CD4-positive, alpha-beta T cell treated with Interferon alpha-2 for 1 hour (primary cell): Measurements from ENCODE around the gene SLC10A3.

Experiments used
- DNase-seq, 2 donors: peaks; one replicate each; pipeline ENCODE4 v3.0.0-alpha.2; 2020 to 2022

The SLC10A3 gene

DNA sequence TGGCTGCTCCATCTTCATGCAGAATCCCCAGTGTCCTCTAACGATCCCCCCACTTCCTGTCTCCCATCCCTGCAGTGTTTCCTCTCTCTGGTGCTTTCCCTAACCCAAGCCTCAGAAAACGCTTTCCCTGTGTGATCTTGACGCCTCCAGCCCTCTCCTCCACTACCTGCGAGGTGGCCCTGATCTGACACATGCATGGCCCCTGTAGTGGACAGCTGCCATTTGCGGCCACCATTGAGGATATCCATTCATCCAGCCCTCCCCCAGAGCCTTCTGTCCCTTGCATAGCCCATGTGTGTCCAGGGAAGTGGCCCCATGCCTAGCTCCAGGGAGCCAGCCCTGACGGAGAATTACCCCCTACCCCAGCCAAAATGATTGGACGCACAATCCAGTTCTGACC, 7.1 kb downstream of the SLC10A3 start:
- DNase-seq, result no peak

DNA sequence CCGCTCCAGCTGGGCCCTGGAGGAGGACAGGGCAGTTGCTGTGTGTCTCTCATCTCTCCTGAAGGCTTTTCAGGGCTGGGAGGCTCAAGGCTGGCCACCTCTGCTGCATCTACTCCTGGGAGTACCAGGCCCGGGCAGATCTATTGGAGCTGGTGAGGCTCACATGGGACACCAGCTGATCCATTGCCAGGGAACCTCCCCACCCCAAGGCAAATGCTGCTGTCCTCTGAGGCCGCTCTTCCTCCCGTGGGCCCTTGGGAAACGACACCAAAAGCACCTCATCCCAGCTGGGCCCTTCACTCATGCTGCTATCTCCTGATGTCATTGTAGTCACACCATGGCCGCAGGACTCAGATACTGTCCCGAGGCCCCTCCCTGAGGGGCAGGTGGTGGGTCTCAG, 7.6 kb downstream of the SLC10A3 start:
- DNase-seq, result no peak

DNA sequence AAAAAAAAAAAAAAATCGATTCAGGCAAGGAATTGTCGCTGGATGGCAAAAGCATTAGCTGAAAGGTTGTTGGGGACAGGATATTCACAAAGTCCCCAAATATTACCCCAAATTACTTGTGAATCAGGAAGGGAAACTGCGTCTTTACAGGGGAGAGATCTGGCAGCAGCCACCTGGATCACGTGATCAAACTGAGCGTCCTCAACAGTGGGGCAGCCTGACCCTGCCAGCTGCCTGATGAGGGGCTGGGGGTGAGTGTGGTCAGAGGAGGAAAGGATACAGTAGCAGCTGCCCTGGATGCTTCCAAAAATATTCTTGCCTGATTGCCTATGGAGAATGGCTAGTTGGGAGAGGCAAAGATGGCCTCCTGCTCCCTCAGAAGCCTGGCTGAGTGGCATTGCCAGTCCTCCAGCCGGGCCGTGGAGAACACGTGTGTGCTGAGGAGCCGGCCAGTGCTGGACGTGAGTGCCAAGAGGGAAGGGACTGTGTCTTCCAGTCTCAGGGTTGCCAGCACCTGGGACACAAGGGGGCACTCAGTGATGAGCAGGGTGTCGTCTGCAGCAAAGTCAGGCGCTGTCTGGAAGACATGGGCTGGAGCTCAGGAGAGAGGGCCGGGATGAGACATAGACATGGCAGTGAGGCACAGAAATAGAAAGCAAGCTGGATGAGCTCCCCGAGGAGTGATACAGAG, 8.4 kb downstream of the SLC10A3 start:
- no peak for DNase-seq

DNA sequence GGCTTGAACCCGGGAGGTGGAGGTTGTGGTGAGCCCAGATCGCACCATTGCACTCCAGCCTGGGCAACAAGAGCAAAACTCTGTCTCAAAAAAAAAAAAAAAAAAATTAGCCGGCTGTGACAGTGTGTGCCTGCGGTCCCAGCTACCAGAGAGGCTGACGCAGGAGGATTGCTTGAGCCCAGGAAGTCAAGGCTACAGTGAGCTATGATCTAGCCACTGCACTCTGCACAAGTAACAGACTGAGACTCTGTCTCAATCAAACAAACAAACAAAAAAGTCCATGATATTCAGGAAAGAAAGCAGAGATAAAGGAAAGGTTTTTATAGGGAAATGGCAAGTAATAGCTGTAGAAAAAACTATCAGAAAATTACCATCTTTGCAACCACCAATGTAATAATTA, 9.2 kb downstream of the SLC10A3 start:
- DNase-seq, result no peak

DNA sequence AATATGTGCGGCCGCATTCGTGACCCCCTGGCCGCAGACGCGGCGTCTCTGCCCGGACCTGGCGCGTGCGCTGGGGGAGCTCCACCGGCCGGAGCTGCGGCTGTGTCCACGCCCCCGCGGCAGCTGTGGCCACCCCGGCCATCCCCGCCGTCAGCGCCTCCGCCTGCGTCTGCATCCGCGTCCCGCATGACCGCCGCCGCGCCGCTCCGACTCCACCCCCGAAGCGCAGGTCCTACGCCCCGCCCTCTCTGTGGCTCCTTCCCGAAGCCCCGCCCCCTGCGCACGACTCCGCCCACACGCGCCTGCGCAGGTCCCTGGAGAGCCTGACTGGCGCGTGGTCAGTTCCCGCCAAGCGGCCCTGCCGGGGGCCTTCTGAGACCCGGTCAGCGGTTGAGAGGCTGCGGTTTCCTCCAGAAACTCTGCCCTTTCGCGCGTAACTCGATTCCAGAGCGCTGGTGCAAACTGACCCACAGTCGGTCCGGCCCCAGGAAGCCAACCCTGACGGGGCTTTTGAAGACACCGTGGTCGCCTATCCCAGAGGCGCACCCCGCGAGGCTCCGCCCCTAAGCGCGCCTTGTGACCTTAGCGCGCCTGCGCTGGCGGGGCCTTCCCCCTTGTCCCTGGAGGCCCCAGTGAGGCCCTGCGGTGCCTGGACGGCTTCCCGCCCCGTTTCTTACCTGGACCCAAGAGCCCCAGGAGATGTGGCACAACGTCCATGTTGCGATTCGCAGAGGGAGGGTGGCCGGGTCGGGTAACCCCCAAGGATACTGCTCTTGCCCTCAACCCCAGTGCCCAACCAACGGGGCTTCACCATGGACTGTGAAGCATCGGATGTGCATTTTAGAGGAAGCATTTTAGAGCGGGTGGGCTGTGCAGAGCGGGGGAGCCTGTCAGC, 11.5 kb downstream of the SLC10A3 start, which contains the start of gene LAGE3:
Gene LAGE3, minus strand, starts transcription at position 554 of the 895 bp plus-strand sequence. Its CDS starts 366 bp downstream, at position 188.
- peak; percentile 91 to 94 for DNase-seq

DNA sequence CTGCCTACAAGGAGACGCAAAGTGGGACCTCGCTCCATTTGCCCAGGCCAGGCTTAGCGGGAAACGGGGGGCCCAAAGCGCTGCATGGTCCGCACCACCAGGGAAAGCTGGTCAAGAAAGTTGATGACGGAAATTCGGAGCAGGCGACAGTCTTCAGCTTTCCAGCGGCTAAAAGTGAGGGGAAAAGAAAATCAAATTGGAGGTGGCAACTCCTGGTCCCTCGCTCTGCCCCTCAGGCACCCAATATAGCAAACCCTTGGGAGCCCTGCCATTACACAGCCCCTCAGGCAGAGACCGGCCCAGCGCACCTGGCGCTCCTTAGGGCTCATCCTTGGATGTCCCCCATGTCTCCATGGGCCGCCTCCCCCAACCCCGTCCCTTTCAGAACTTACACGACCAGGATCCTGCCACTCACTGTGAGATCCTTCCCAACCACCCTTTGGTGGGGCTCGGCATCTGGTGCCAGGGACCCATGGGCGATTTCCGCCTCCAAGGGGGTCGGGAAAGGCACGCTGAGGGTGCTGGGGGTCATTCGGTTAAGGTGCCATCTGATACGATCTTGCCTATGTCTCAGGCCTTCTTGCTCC, 12.4 kb downstream of the SLC10A3 start:
- DNase-seq, result no peak

DNA sequence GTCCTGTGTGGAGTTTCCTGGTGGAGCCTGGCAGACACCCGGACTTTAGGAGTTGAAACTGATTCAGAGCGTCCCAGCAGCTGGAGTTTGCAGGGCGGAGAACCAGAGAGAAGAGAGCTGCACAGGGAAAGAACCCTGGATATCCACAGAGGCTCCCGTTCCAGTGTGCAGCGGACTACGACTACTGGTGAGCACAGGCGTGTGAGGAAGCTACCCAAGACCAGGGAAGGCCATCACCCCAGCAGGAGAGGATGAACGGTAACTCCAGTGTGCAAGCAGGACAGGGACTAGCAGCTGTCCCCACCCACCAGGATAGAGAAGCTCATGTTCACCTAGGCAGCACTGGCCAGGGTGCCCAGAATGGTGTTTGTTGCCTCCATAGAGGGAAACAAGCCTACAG, 13.6 kb downstream of the SLC10A3 start:
- no peak for DNase-seq

DNA sequence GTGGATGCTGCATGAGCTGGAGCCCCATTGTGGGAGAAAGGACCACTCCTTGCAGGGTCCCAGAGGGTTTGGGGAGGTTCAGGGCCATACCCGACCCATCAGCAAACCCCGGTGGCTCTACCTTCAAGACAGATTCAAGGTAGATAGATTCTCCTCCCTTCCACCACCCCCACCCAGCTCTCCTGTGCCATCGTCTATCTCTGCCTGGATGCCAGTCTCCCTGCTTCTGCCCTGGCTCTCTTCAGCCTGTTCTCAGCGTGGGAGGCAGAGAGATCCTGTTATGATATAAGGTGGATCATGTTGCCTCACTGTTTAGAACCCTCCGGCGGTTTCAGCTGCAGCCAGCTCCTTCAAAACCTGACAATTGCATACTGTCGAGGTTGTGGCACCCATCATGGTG, 16.7 kb downstream of the SLC10A3 start:
- DNase-seq, result no peak

DNA sequence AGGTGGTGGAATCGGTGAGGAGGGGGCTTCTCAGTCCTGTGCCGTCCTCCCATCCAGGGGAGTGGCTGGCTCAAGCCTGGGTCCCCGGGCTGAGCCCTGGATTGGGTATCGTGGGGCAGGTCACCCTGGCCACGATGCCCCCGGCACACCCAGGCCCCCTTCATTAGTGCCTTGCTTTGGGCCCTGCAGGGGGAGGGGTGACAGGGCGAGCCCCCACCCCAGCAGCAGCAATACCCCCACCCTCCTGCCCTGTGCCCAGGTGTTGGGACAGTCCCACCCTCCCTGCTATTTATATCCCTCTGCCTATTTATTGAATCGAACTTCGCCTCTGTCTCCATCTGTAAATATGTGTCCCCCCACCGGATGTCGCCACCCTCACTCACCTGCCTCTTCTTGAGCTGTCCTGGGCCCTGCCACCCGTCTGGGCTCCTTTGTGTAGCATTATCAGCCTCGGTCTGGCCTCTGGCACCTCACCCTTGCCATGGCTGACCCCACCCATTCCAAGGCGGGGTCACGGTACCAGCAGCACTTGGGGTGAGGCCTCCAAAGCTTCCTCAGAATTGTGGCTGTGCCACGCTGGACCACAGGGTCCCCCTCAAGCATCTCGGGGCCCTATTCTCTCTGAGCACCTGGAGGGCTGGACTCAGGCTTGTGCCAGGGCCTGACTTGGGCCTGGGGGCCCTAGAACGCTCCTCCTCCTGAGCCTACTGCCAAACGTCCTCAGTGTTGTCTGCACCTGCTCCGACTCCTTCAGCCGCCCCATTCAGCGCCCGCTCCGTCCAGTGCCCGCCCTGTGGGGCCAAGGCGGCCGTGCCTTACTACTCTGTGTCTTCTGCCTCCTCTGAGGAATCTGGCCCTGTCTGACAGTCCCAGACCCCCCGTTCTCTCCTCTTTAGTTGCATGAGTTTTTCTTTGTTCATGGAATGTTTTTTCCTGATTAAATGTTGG, 17.5 kb downstream of the SLC10A3 start:
- DNase-seq, result no peak

DNA sequence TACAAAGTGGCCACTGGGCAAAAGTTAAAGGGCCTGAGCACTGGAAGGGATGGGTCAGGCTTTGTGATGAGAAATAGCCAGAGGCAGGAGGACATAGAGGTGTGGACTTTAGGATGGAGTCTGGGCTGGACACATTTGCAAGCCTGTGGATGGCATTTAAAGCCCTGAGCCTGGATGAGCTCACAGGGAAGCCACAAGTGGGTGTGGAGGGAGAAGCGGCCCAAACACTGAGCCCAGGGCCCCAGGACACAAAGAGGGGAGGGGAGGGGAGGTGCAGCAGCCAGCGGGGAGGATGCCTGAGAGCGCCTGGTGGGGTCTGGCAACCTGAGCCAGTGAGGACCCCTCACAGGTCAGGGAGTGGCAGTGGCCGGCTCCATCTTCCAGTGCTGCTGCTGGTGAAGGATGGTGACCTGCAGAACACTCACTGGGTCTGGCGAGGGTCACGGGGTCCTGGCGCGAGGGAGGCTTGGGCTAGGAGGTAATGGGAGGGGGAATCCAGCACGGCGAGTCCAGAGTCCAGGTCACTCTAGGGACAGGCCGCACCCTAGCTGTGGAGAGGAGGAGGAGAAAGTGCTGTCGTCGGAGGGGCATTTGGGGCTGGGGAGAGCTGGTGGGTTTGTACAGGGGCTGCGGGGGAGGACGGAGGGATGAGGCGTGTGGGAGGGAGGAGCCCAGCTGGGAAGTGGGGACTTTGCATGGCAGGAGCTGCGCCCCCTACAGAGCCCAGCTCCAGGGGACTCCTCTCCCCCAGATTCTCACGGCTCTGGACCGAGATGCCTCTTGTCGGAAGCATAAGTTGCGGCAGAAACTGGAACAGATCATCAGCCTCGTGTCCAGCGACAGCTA, 18.4 kb downstream of the SLC10A3 start:
- DNase-seq, result no peak

DNA sequence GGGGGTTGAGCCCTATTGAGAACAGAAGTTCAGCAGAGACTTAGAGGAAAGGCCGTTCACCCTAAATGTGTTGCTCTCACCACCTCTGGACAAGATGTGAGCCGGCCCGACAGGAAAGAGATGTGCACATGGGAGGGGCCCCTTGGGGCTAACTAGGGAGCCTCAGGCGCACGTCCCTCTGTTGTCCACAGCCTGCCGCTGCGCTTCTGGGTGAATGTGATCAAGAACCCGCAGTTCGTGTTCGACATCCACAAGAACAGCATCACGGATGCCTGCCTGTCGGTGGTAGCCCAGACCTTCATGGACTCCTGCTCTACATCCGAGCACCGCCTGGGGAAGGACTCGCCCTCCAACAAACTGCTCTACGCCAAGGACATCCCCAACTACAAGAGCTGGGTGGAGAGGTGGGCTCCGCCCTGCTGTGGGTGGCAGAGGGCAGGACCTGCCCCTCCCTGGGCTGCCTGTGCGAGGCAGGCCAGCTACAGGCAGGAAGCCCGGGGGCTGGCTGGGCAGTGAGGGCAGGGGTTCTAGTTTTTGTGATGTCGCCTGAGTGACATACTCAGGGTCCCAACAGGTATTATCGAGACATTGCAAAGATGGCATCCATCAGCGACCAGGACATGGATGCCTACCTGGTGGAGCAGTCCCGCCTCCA, 19.4 kb downstream of the SLC10A3 start:
- DNase-seq, result no peak

DNA sequence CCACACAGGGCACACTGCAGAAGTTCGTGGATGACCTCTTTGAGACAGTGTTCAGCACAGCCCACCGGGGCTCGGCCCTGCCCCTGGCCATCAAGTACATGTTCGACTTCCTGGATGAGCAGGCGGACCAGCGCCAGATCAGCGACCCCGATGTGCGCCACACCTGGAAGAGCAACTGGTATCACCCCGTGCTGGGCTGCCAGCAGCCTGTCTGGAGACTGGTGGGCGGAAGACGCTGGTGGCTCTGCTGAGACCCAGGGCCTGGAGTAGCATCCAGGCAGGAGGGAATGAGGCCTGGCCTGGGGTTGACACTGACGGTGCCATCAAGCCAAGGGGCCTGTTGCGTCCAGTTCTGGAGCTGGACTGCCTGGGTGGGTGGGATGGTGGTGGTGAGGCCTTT, 20.0 kb downstream of the SLC10A3 start:
- no peak for DNase-seq

DNA sequence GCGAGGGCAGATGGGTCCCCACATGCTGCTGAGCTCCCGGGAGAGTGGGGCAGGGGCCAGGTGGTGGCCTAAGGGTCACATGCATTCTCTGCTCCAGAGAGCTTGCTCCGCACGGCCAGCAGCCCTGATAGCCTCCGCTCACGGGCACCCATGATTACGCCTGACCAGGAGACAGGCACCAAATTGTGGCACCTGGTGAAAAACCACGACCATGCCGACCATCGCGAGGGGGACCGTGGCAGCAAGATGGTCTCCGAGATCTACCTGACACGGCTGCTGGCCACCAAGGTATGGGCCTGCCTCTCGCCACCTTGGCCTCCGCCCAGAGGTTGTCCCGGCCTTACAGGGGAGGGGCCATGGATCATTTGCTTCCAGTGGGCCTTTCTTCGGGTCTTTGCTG, 20.5 kb downstream of the SLC10A3 start:
- no peak for DNase-seq

DNA sequence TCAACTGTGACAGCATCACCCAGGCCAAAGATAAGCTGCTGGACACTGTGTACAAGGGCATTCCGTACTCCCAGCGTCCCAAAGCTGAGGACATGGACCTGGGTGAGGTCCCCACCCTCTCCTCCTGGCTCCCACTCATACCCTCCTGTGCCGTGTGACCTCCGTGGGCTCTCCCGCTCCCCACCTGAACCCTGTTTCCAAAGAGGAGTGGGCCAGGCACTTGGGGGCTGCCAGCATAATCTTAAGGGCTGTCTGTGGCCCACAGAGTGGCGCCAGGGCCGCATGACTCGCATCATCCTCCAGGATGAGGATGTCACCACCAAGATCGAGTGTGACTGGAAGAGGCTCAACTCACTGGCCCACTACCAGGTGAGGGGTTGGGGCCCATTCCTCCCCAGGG, 21.3 kb downstream of the SLC10A3 start:
- DNase-seq, result no peak

DNA sequence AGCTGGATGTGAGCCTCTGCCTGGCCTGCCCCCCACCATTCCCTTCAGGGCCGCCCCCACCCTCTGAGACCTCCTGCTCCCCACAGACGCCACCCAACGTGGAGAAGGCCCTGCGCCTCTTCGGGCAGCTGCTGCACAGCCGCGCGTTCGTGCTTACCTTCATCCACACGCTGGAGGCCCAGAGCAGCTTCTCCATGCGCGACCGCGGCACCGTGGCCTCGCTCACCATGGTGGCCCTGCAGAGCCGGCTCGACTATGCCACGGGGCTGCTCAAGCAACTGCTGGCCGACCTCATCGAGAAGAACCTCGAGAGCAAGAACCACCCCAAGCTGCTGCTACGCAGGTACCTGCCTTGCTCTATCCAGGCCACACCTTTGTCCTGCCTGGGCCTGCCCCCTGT, 22.2 kb downstream of the SLC10A3 start:
- DNase-seq, result no peak

DNA sequence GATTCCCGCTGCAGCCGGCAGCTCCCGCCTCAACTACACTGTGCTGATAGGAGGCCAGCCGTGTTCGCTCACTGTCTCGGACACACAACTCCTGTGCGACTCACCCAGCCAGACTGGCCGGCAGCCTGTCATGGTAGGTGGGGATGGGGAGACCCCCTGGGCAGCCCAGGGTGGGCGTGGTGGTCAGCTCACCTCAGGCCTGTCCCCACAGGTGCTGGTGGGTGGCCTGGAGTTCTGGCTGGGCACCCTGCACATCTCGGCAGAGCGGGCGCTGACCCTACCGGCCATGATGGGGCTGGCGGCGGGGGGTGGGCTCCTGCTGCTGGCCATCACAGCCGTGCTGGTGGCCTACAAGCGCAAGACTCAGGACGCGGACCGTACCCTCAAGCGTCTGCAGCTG, 22.9 kb downstream of the SLC10A3 start:
- no peak for DNase-seq

DNA sequence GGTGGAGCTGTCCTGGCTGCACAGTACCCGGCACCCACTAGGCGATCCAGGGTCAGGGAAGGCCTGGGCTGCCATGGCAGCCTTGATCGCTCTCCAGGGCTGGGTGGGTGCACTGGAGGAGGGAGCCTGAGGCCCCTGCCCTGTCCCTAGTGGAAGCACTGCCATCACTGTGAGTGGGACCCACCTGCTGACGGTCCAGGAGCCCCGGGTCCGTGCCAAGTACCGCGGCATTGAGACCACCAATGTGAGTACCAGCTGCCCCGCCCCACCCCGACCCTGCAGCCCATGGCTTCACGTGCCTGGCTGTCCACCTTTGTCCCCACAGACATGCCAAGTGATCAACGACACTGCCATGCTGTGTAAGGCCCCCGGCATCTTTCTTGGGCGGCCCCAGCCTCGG, 23.5 kb downstream of the SLC10A3 start:
- DNase-seq, result no peak

DNA sequence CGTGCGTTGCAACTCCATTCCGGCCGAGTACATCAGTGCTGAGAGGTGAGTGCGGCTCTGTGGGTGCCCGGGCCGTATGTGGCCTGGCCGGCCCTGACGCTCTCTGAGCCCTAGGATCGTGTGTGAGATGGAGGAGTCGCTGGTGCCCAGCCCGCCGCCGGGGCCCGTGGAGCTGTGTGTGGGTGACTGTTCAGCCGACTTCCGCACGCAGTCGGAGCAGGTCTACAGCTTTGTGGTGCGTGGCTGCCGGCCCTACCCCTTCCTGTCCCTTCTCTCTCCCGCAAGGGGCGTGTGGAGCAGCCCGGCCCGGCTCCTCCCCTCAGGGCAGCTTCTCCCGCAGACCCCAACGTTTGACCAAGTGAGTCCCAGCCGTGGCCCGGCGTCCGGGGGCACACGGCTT, 24.4 kb downstream of the SLC10A3 start:
- no peak for DNase-seq

DNA sequence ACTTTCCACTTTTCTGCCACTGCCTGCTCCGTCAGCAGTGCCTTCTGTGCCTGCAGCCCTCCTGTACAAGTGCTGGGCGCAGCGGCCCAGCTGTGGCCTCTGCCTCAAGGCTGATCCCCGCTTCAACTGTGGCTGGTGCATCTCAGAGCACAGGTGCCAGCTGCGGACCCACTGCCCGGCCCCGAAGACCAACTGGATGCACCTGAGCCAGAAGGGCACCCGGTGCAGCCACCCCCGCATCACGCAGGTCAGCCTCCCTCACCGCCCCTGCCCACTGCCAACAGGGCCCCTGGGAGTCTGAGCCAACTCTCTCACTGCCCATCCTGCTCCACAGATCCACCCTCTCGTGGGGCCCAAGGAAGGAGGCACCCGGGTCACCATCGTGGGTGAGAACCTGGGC, 24.8 kb downstream of the SLC10A3 start:
- no peak for DNase-seq

DNA sequence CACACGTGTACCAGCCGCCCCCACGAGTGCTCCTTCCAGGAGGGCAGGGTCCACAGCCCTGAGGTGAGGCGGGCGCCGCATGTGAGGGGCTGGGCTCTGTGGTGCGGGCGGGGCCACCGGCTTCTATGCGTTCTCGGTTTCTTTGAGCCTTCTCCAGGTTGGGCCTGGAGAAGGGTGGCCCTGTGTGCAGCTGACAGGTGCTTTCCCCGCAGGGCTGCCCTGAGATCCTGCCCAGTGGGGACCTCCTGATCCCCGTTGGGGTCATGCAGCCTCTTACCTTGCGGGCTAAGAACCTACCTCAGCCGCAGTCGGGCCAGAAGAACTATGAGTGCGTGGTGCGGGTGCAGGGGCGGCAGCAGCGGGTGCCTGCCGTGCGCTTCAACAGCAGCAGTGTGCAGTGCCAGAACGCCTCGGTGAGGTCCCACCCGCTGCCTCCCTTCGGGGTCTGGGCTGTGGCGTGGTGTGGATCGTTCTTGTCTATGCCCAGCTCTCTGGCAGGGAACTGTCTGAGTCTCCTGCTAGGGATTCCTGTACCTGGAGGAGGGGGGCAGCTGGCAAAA, 25.5 kb downstream of the SLC10A3 start:
- DNase-seq, result no peak
